GM12878 (cell line): ENCODE measurements around the gene TIAM1. TPM values are rescaled to one million over a fixed set of nuclear protein-coding genes. Genes with fewer than 3 reads are reported as not detected.

Source experiments
- ATAC-seq: fragments of 200-7000 bp; cut with Tn5 transposase; 3 replicates; pipeline ENCODE4 v1.9.1; 2020; ENCODE audit warnings: mild to moderate bottlenecking, moderate library complexity
- BruUV-seq: library from RNA; stranded (reverse); fragments of 400-500 nt; replicated peaks from 2 replicates; lab custom pipeline; 2021; lab: Mats Ljungman, UMichigan
- CTCF ChIA-PET: fragments of 300-600 bp; sonication (Branson Sonifier 250); formaldehyde crosslinking; extraction: SDS; loops from one replicate; lab custom pipeline; 2021; ENCODE audit warnings: inconsistent platforms; lab: Yijun Ruan, JAX
- POLR2A ChIA-PET: fragments of 350-600 bp; formaldehyde crosslinking; extraction: SDS; loops from one replicate; lab custom pipeline; 2021; ENCODE audit warnings: inconsistent platforms; lab: Charles Lee
- RAD21 ChIA-PET: fragments of 300-600 bp; sonication (Branson Sonifier 250); formaldehyde crosslinking; loops from one replicate; lab custom pipeline; 2023; ENCODE audit warnings: antibody characterized with exemption; ENCODE audit not compliant: unreplicated experiment; lab: Charles Lee
- SMC1A ChIA-PET: fragments of 300-600 bp; sonication (Branson Sonifier 250); formaldehyde crosslinking; loops from one replicate; lab custom pipeline; 2023; ENCODE audit not compliant: unreplicated experiment, uncharacterized antibody; lab: Charles Lee
- DNase-seq: peaks from one replicate; pipeline ENCODE4 v3.0.0-alpha.2; 2011; ENCODE audit warnings: low read depth, low spot score
- FAIRE-seq: peaks from 3 replicates; lab custom pipeline; 2011; peaks lifted over from hg19 to GRCh38; lab: Jason Lieb, UNC
- H2AFZ ChIP-seq: 2 replicates; pipeline ENCODE4 v1.6.0; 2011; ENCODE audit warnings: low read depth, low read length, control low read depth; ENCODE audit not compliant: control insufficient read depth
- H3K27ac ChIP-seq: 2 replicates; pipeline ENCODE4 v1.5.1; 2011; ENCODE audit warnings: control low read depth; ENCODE audit not compliant: control insufficient read depth, insufficient read depth
- H3K27me3 ChIP-seq, 2 experiments: replicated peaks in 1 of 2; 2 replicates each; pipeline versions ENCODE4 v1.6.0 to v1.6.1; 2011; ENCODE audit warnings: low read length in 1 of 2; ENCODE audit not compliant: control insufficient read depth in 2 of 2, insufficient read depth in 2 of 2
- H3K36me3 ChIP-seq, 2 experiments: 2 replicates each; pipeline ENCODE4 v1.5.1; 2011; ENCODE audit warnings: low read length in 1 of 2; ENCODE audit not compliant: control insufficient read depth in 2 of 2, insufficient read depth in 2 of 2
- H3K4me1 ChIP-seq: 2 replicates; pipeline ENCODE4 v1.6.1; 2011; ENCODE audit warnings: mild to moderate bottlenecking, low read length, moderate library complexity, mixed read lengths; ENCODE audit not compliant: control insufficient read depth, insufficient read depth
- H3K4me2 ChIP-seq: 2 replicates; pipeline ENCODE4 v1.6.0; 2011; ENCODE audit warnings: control low read depth; ENCODE audit not compliant: control insufficient read depth, insufficient read depth
- H3K4me3 ChIP-seq: fragments of 200-600 bp; sonication (generic); 2 replicates; pipeline ENCODE4 v1.5.1; 2016
- H3K79me2 ChIP-seq: 2 replicates; pipeline ENCODE4 v1.6.0; 2011; ENCODE audit warnings: low read length; ENCODE audit not compliant: control insufficient read depth, insufficient read depth
- H3K9ac ChIP-seq: 2 replicates; pipeline ENCODE4 v1.8.0; 2011; ENCODE audit warnings: low read length, control low read depth, mixed read lengths; ENCODE audit not compliant: control insufficient read depth, insufficient read depth
- H3K9me3 ChIP-seq: replicated peaks from 3 replicates; pipeline ENCODE4 v1.5.1; 2011; ENCODE audit warnings: mild to moderate bottlenecking, low read length; ENCODE audit not compliant: control insufficient read depth, insufficient read depth
- H4K20me1 ChIP-seq: 2 replicates; pipeline ENCODE4 v1.6.0; 2011; ENCODE audit not compliant: control insufficient read depth, insufficient read depth
- CUX1 ChIP-seq: IDR thresholded peaks from 2 replicates; pipeline ENCODE4 v1.6.1; 2012; ENCODE audit warnings: improper control_type of control experiment, low read depth, low read length; ENCODE audit not compliant: insufficient replicate concordance
- EP300 ChIP-seq, 2 experiments: fragments of 150-350 bp in 1 of 2; IDR thresholded peaks; 2 replicates each; pipeline ENCODE4 v1.6.1; 2011 to 2012; ENCODE audit warnings: low read depth in 2 of 2, low read length in 2 of 2, borderline replicate concordance in 1 of 2, improper control_type of control experiment in 1 of 2, inconsistent platforms in 1 of 2; ENCODE audit not compliant: control insufficient read depth in 1 of 2
- HCFC1 ChIP-seq: fragments of 150-350 bp; IDR thresholded peaks from 2 replicates; pipeline ENCODE4 v1.6.1; 2014; ENCODE audit warnings: low read length
- IRF3 ChIP-seq: fragments of 450-650 bp; IDR thresholded peaks from 2 replicates; pipeline ENCODE4 v1.6.1; 2014; ENCODE audit warnings: mild to moderate bottlenecking
- MEF2B ChIP-seq: fragments of 450-650 bp; IDR thresholded peaks from 2 replicates; pipeline ENCODE4 v1.6.1; 2018; ENCODE audit warnings: mild to moderate bottlenecking, moderate library complexity; ENCODE audit not compliant: partially characterized antibody, poor library complexity, severe bottlenecking
- MTA2 ChIP-seq: fragments of 450-650 bp; IDR thresholded peaks from 2 replicates; pipeline ENCODE4 v1.6.1; 2016; ENCODE audit warnings: low read depth, mild to moderate bottlenecking, moderate library complexity
- NBN ChIP-seq: fragments of 450-650 bp; IDR thresholded peaks from 2 replicates; pipeline ENCODE4 v1.6.1; 2016
- POLR2AphosphoS5 ChIP-seq: IDR thresholded peaks from 2 replicates; pipeline ENCODE4 v1.6.1; 2011; ENCODE audit warnings: mild to moderate bottlenecking, low read length, inconsistent platforms
- WGBS: methylation state at CpG from one replicate; pipeline ENCODE4 v1.1.6; 2016; ENCODE audit warnings: low lambda C conversion rate; ENCODE audit not compliant: insufficient replicate concordance, insufficient coverage; ENCODE audit errors: missing lambda C conversion rate; 5-methylcytosine and 5-hydroxymethylcytosine counted together
- in situ Hi-C: fragments of 300-500 bp; cut with MboI; formaldehyde crosslinking; loops from 9 replicates; pipeline ENCODE4 v1.14.3; 2018; ENCODE audit warnings: mixed read lengths
- intact Hi-C: fragments of 100-400 bp; cut with micrococcal nuclease; formaldehyde crosslinking; loops from one replicate; pipeline ENCODE4 v1.14.2; 2022; ENCODE audit not compliant: unreplicated experiment
- polyA plus RNA-seq, 11 experiments: library from polyadenylated mRNA; depleted of rRNA in 4 of 11; unstranded in 6 of 11; stranded (reverse) in 5 of 11; fragments of >200 nt; fragmentation: Nextera tagmentation in 4 of 11; fragmentation: Illumina TruSeq in 1 of 11; extraction: Ambion mirVana in 4 of 11; extraction: Trizol in 1 of 11; gene quantifications; 1 replicate in 1 of 11; 2 replicates in 10 of 11; pipeline versions ENCODE4 v1.2.1 to v1.2.3, GENCODE V29; 2011 to 2016; ENCODE audit warnings: inconsistent platforms in 2 of 11, missing spikeins in 2 of 11, low read depth in 1 of 11
- total RNA-seq, 4 experiments: library from RNA; depleted of rRNA in 3 of 4; stranded (reverse); fragments of >200 nt in 3 of 4; fragmentation: Illumina TruSeq in 1 of 4; extraction: Trizol in 1 of 4; gene quantifications; 2 replicates each; pipeline versions ENCODE4 v1.2.1 to v1.2.3, GENCODE V29; 2013 to 2021

Gene TIAM1
- total and polyA plus RNA-seq, 10 of the 15 experiments (the other 5 are each of a cell fraction or from before 2014, with no cell fraction given): 0.31 to 35.9 (median 0.78) TPM

- Histone ChIP-seq H3K4me2 (no peak overlapping the region), H2AFZ (no peak overlapping the region), H4K20me1 (no peaks in the 10 kb centered on the region), H3K27me3 (no peaks in the 10 kb centered on the region), H3K9me3 (no peaks in the 10 kb centered on the region), H3K79me2 (no peaks in the 10 kb centered on the region), H3K4me1 (no peaks in the 10 kb centered on the region), H3K27ac (no peak overlapping the region), H3K36me3 (no peaks in the 10 kb centered on the region), H3K9ac (no peak overlapping the region), H3K4me3 (no peak overlapping the region)
- ChIA-PET CTCF (interaction anchor here (0.8 to 1.2 kb wide), 3 partner anchors 12 to 112 kb away, joined by 3 to 4 read pairs (median 3); no protein-coding TSS in a partner anchor), SMC1A (interaction anchor here (0.6 to 2.7 kb wide), 14 partner anchors 9 to 361 kb away, joined by 3 to 16 read pairs (median 4); partner anchors contain the start of gene TIAM1), POLR2A (interaction anchor here (0.6 to 1.0 kb wide), 2 partner anchors 119 to 351 kb away, joined by 3 to 5 read pairs; no protein-coding TSS in a partner anchor), RAD21 (interaction anchor here (0.6 to 2.9 kb wide), 12 partner anchors 18 to 1920 kb away, joined by 3 to 9 read pairs (median 4); no protein-coding TSS in a partner anchor)
- intact Hi-C loops (loop anchor here (2.0 kb wide), 1 partner anchor 78 kb away; no protein-coding TSS in a partner anchor), in situ Hi-C loops (no loop called here)
- no peak for DNase-seq
- peak; percentile 77 for ATAC-seq
- WGBS: 8% methylated on average over 1 of the region's 1 CpG
- BruUV-seq: no TSS peak
- FAIRE-seq: no peak
- TF ChIP-seq NBN (0 out of 2 replicates have a peak, but pooled peaks have one; percentile 16), IRF3 (no peak), MEF2B (peak; percentile 82), CUX1 (peak; percentile 32), HCFC1 (no peak), POLR2AphosphoS5 (no peak), EP300 (IDR thresholded peaks at IDR 0.05; ENCODE audit: borderline replicate concordance in 1 of 2, control insufficient read depth in 1 of 2, low read depth in 2 of 2, low read length in 2 of 2) (peak; percentile 37 to 39; a peak in 2 of 4 replicates), MTA2 (peak; percentile 61)
Observed at GRCh38 chr21:31220575-31220974, 123.5 kb downstream of the TIAM1 start.
